MCF 10A (cell line): Measurements from ENCODE around the gene GALNT9. TPM values are rescaled to one million over a fixed set of nuclear protein-coding genes. Genes with fewer than 3 reads are reported as not detected.

Source experiments
- BruUV-seq: library from RNA; stranded (reverse); fragments of 400-500 nt; replicated peaks from 2 replicates; lab custom pipeline; 2021; lab: Mats Ljungman, UMichigan
- CTCF ChIA-PET: fragments of 300-600 bp; sonication (Branson Sonifier 250); formaldehyde crosslinking; extraction: SDS; loops from one replicate; lab custom pipeline; 2021; ENCODE audit warnings: antibody characterized with exemption, inconsistent platforms; lab: Yijun Ruan, JAX
- POLR2A ChIA-PET: fragments of 300-600, 350-650 bp; sonication (Branson Sonifier 250); formaldehyde crosslinking; extraction: SDS; loops from one replicate; lab custom pipeline; 2020; ENCODE audit warnings: antibody characterized with exemption, inconsistent platforms; lab: Yijun Ruan, JAX
- DNase-seq: peaks from one replicate; pipeline ENCODE4 v3.0.0-alpha.2; 2018; ENCODE audit not compliant: unreplicated experiment
- H3K27ac Mint-ChIP-seq: one replicate; pipeline ENCODE4 v1.8.0; 2022; ENCODE audit warnings: mild to moderate bottlenecking, low read depth, mixed read lengths; ENCODE audit not compliant: unreplicated experiment
- H3K27me3 Mint-ChIP-seq: one replicate; pipeline ENCODE4 v1.8.0; 2022; ENCODE audit warnings: mixed read lengths; ENCODE audit not compliant: insufficient read depth, unreplicated experiment
- H3K36me3 Mint-ChIP-seq: one replicate; pipeline ENCODE4 v1.8.0; 2022; ENCODE audit warnings: mild to moderate bottlenecking, moderate library complexity, mixed read lengths; ENCODE audit not compliant: insufficient read depth, unreplicated experiment
- H3K4me1 Mint-ChIP-seq: one replicate; pipeline ENCODE4 v1.8.0; 2022; ENCODE audit warnings: mixed read lengths; ENCODE audit not compliant: insufficient read depth, unreplicated experiment
- H3K4me3 Mint-ChIP-seq: one replicate; pipeline ENCODE4 v1.8.0; 2022; ENCODE audit warnings: mild to moderate bottlenecking, moderate library complexity, mixed read lengths; ENCODE audit not compliant: unreplicated experiment
- H3K9me3 Mint-ChIP-seq: one replicate; pipeline ENCODE4 v1.8.0; 2022; ENCODE audit warnings: mixed read lengths; ENCODE audit not compliant: unreplicated experiment
- CTCF ChIP-seq: fragments of 200-600 bp; IDR thresholded peaks from one replicate; pipeline ENCODE4 v1.8.0; 2022; ENCODE audit warnings: antibody characterized with exemption, mild to moderate bottlenecking; ENCODE audit not compliant: unreplicated experiment
- intact Hi-C: fragments of 100-400 bp; cut with micrococcal nuclease; formaldehyde crosslinking; loops from 2 replicates; pipeline ENCODE4 v1.14.1; 2022
- total RNA-seq: library from RNA; stranded (reverse); gene quantifications from 2 replicates; pipeline ENCODE4 v1.2.3, GENCODE V29; 2022

Gene GALNT9
- total RNA-seq, 1 experiment from 2014 or later, result 4.4 TPM

GRCh38 chr12:132180648-132181546 lies 148.5 kb downstream of the GALNT9 start:
- Mint-ChIP-seq H3K36me3 (no peaks in the 10 kb centered on the region), H3K27ac (no peak overlapping the region), H3K4me3 (no peak overlapping the region), H3K4me1 (no peaks in the 10 kb centered on the region), H3K27me3 (peaks cover 80% of the 10 kb centered on the region), H3K9me3 (peaks cover 11% of the 10 kb centered on the region)
- BruUV-seq, result no TSS peak
- DNase-seq, result no peak
- no peak for TF ChIP-seq CTCF
- CTCF ChIA-PET, result no interaction called here
- POLR2A ChIA-PET, result interaction anchor here (0.6 kb wide), 1 partner anchor 43 kb away, joined by 3 read pairs; no protein-coding TSS in a partner anchor
- intact Hi-C loops, result no loop called here

GRCh38 chr12:132179431-132180362 lies 149.7 kb downstream of the GALNT9 start:
- Mint-ChIP-seq H3K27ac (no peak overlapping the region), H3K4me1 (no peaks in the 10 kb centered on the region), H3K36me3 (no peaks in the 10 kb centered on the region), H3K27me3 (peaks cover 73% of the 10 kb centered on the region), H3K9me3 (peaks cover 11% of the 10 kb centered on the region), H3K4me3 (no peak overlapping the region)
- BruUV-seq, result no TSS peak
- ChIA-PET POLR2A (interaction anchor here (1.4 kb wide), 1 partner anchor 10 kb away, joined by 3 read pairs; no protein-coding TSS in a partner anchor), CTCF (interaction anchor here (1.0 kb wide), 1 partner anchor 232 kb away, joined by 3 read pairs; no protein-coding TSS in a partner anchor)
- intact Hi-C loops, result no loop called here
- DNase-seq, result no peak
- TF ChIP-seq CTCF, result no peak

- ChIA-PET CTCF (no interaction called here), POLR2A (interaction anchor here (0.7 to 1.4 kb wide), 2 partner anchors 11 to 42 kb away, joined by 3 to 4 read pairs; no protein-coding TSS in a partner anchor)
- intact Hi-C loops, result no loop called here
- Mint-ChIP-seq H3K27me3 (peaks cover 71% of the 10 kb centered on the region), H3K27ac (no peak overlapping the region), H3K4me3 (no peak overlapping the region), H3K36me3 (no peaks in the 10 kb centered on the region), H3K9me3 (peaks cover 11% of the 10 kb centered on the region), H3K4me1 (no peaks in the 10 kb centered on the region)
- no TSS peak for BruUV-seq
- TF ChIP-seq CTCF, result no peak
- DNase-seq, result no peak
Measured at GRCh38 chr12:132178801-132179401, 150.5 kb downstream of the GALNT9 start.
